Activated CD8-positive, alpha-beta memory T cell treated with anti-CD3 and anti-CD28 coated beads for 4 hours (primary cell): ENCODE measurements around the gene GOLIM4.
"Not testable (repeated sequence)": the region's sequence is repeated elsewhere in the genome, so short reads cannot be mapped to it uniquely, and the experiment has no call there.

Experiments used
- DNase-seq, 2 donors: peaks; one replicate each; pipeline ENCODE4 v3.0.0-alpha.2; 2020; ENCODE audit warnings: low read depth in 2 of 2

Gene GOLIM4

DNA sequence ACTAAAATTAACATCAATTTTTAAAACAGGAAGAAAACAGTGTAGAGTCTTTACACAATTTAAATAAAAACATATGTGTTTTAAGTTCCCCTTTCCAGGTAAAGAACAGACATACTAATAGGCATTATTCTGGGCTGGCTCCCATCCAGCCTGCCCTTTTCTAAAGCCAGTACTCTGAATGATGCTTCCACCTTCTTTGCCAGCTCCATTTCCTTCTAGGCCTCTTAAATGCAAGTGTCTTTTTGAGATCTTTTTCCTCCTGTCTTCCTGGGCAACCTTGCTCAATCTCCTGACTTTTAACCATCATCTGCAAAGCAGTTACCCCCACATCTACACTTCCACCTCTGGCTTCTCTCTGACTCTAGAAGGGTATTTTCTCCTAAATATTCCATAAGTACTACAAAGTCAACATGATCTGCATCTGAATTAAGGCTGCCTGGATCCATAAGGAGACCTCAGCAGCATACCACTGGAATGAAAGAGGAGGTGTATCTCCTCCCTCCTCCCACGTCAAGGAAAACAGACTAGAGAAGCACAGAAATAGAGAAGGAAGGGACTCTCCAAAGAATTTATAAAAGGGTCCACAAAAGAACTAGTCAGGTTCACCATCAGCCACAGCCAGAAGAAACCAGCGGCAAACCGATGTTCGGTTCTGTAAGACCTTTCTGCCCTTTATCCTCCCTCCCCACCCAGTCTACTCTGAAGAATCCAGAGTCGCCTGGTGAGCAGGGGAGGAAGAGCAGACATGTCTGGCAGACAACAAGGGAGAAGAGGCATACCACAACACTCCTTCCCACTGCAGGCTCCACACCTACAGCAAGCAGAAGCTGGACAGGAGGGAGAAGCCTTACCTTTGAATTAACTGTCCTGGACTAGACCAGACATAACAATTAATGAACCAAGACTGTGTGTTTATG lies 47.1 kb downstream of the GOLIM4 start:
- no peak for DNase-seq

DNA sequence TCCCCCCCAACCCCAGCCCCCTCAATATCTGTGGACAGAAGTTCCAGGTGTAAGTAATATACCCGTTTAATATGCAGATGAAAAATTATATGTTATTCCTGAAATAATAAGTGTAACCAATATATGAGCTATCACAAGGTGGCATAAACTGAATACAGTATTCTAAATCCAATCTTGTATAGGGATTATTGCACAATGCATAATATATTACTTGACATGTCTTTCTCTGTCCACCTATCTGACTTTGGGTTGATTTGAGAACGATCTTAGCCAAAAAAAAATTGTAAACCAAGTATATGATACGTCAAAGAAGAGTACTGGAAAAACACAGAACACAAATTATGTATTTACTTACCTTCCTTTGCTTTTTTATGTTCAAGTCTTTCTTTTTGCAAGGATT lies 47.8 kb downstream of the GOLIM4 start:
- no peak for DNase-seq

DNA sequence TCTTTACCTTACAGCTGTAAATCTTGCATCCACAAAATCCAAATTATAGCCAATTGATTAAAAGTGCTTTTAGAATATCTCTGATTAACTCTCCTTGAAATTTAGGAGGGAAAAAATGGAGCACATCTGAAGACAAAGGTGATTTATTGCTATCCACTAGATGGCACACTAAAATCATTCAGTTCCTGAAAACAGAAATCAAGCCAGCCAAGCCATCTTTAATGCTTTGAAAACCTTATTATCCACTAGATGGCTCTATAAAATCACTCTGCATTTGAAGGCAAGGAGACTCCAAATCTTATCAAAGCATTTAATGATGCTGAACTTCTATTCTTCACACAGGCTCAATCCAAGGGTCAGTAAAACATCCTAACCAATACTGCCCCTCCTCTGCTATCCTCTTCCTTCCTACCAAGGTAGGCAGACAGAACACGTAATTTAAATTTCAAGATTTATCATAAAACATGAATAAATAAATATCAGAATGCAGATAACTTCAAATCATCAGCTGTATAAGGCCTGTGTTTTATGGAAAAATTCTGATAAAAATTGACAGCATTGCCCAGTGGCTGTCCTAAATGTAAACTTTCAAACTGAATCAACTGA lies 48.4 kb downstream of the GOLIM4 start:
- DNase-seq: no peak

DNA sequence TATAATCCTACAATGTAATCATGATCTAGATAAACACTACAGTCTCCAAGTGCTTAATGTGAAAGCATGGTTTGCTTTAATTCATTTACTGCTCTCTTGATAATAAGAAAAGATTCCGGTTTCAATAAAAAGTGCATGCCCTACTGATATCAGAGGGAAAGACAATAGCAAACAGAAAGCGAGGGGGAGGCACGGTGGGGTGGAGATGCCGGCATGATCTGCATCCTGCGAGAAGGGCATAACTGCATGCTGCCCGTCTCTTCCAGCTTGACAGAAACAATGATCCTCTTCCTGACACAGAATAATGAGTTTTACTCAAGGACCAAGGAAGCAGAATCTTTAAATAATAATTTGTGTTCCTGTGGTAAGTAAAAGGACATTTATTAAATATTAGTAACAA lies 51.7 kb downstream of the GOLIM4 start:
- DNase-seq: no peak

DNA sequence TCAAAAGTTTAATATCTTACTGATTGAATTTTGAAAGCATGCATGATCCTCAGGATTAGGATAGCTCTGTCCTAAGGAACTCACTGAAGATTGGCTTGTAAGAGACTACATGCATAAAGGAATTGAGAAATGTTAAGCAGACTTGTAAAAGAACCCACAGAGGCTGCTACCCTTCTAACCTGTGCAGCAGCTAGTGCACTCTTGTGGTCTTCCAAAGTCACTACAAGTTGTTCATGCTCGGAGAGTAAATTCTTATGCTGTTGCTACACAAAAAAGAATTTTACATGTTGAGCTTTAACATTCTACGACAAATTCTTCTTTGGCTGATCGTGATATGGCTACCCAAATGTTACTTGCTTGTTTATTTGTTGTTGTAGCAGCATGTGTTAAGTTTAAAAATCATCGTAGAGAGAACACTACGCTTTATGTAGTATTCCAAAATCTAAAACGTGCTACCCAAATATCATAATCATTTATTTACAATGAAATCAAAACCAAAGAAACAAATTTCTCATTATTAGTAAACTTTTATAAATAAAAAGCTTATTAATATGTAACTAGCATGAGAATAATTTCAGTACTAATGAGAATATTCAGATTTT lies 55.0 kb downstream of the GOLIM4 start:
- DNase-seq: no peak

DNA sequence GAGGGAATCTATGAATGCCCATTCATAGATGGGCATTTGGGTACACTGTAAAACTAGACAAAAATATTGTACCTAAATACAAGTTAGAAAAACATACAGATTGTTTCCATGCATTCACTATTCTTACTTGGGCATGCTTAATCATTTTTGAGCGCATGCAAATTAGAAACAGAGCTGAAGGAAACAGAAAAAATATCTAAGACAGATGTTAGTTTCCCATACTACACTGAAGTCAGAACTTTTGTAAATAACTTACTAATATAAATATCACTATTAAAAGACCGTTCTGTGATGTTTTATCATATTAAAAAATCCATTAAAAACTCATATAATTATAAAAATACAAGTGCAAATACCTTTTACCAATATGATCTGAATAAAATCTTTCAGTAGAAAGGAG lies 58.7 kb downstream of the GOLIM4 start:
- no peak for DNase-seq

DNA sequence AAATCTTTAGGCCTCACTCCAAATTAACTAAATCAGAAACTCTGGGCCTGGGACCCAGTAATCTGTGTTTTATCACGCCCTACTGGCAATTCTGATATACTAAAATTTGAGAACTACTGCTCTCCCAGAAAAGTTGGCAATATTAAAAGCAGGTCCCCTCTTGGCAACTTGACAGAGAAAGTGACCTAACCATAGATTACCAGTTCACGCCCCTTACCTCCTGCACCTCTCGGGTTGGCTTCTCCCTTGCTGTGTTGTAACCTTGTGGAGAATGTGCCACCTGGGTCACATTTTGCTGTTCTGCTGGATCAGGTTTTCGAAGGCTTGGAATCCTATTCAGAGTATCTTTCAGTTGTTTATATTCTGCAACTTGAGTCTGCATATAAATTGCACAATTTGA lies 59.1 kb downstream of the GOLIM4 start:
- no peak for DNase-seq

DNA sequence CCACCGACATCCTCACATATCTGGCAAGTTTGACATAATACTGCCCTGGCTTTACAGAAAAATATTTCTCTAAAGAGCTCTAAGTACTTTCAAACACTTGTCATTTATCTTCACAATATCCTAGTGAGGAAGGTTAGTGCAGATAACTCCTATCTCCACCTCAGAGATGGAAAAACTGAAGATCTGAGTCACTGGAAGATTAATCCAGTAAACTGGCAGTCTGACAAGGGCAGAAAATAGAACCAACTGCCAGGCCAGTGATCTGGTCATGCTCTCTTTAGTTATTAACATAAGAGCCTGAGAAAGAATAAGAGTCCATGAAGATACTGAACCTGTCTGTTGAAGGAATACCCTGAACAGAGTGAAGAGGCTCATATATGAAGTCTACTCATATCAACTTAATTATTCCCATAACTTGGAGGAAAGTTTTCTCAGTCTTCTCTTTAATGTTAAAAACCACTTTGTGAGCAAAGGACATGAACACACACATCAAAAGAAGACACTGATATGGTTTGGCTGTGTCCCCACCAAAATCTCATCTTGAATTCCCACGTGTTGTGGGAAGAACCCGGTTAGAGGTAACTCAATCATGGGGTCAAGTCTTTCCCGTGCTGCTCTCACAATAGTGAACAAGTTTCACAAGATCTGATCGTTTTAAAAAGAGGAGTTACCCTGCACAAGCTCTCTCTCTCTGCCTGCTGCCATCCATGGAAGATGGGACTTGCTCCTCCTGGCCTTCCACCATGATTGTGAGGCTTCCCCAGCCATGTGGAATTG lies 61.4 kb downstream of the GOLIM4 start:
- no peak for DNase-seq

DNA sequence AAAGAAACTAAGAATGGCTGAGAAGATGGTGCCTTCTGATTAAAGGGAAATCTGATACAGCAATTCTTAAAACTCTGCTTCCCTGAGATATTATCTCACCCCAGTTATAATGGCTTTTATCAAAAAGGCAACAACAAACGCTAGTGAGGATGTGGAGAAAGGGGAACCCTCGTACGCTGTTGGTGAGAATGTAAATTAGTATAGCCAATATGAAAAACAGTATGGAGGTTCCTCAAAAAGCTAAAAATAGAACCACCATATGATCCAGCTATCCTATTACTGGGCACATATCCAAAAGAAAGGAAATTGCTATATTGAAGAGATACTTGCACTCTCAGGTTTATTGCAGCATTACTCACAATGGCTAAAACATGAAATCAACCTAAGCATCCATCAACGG lies 65.1 kb downstream of the GOLIM4 start:
- no peak for DNase-seq

DNA sequence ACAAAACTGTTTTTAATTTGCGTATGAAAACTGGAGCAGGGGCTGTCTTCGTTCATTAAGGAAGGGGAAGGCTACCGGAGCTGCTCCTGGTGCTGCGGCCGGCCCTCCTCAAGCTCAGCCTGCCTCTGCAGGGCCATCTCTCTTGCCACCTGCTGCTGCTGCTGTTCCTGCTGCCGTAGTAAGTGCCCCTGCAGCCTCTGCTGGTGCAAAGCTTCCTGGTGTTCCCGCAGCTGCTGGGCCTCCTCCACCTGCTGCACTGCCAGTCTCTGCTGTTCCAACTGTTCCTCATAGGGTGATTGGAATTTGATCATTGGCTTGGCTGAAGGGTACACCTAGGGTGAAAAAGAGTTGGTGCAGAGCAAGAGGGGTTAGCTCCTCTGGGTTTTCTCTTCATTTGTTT lies 66.0 kb downstream of the GOLIM4 start:
- no peak for DNase-seq

DNA sequence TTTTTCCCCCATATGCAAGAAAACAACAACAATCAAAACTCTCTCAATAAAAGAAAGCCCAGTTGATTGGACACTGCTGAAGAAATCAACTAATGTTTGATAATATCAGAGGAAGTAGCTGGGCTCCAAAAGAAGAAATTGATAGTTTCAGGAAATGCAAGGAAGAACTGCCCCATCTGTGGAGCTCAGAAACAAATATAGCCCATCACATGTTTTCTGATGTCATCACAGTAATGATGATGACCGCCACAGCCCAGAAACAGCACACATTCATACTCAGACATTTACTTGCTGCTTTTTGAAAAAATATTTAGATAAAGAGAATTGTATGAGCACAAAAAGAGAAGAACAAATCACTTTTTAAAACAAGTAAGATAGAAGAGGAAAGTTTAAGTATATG lies 67.6 kb downstream of the GOLIM4 start:
- no peak for DNase-seq

DNA sequence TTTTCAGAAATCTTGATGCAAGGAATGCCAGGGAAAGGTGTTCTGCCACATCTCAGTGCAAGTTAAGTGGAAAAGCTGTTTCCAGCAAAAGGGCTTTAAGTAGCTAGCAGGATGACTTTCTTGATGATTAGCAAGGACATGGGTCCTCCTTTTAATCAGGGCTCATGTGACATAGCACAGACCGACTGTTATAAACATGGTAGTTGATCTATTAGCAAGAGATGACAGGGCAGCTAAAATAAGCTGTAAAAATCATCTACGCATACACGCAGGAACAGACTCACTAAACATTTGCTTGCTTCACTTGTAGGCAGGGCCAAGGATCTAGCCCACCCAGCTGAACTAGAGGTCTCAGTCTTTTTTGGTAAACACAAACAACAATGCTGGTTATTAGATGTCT lies 69.0 kb downstream of the GOLIM4 start:
- no peak for DNase-seq

DNA sequence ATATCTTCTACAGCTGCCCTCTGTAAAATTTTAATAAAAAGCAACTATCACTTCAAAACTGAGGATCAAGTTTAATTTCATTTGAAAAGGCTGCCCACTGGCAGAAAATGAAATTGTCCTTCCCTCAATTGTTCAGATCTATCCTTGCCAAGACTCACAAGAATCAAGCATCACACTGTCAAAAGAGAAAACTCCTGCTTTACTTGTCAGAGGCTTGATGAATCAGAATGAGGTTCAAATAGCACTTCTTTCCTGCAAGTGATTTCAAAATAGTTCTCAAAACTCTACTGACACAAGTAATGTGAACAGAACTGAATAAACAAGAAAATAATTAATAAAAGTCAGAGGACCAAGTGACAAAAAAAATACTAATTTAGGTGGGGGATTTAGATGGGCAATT lies 70.6 kb downstream of the GOLIM4 start:
- no peak for DNase-seq

DNA sequence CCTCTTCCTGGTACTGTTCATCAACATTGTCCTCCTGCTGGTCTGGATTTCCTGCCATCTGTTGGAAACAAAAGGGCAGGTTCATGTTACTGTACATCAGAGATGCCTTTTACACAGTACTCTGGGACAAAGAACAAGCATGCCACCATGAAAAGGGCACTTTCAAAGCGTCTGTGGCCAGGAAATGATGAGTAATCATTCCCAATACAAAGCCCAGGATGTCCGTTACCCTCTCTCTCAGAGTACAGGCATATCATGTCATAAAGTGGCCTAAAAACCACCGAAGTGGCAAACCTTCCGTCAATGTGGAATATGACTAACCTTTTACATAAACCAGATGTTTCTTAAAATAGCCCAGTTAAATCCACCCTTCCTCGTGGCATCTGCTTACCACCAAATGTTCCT lies 71.2 kb downstream of the GOLIM4 start:
- no peak for DNase-seq

DNA sequence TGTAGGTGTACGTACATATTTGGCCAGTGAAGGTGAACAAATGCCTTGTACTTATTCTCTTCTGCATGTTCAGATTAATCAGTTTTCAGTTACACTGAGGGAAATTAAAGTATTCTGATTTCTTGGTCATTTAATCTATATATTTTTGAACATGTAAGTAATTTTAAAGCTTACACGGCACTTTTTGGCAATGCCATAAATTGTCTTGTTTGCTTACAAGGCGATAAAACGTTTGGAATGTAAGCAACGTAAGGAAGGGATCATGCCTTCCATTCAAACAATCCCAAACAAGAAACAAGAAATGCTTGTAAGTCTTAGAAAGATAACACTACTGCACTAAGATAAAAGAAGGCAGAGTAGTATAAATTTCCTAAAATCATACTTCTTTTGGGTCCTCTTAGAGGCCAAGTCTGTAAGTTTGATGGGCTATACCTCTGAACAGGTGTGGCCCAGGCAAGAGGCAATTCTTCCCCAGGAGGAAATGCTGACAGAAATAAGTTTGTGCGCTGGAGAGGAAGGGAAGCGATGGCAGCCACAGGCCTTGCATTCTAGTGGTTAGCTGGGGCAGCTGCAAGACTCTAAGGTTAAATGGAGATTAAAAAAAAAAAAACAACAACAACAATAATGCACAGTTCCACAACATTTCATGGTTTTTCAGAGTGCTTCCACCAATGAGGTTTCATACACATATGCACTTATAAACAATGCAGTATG lies 73.8 kb downstream of the GOLIM4 start:
- no peak for DNase-seq

DNA sequence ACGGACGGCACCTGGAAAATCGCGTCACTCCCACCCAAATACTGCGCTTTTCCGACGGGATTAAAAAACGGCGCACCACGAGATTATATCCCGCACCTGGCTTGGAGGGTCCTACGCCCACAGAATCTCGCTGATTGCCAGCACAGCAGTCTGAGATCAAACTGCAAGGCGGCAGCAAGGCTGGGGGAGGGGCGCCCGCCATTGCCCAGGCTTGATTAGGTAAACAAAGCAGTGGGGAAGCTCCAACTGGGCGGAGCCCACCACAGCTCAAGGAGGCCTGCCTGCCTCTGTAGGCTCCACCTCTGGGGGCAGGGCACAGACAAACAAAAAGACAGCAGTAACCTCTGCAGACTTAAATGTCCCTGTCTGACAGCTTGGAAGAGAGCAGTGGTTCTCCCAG lies 84.4 kb downstream of the GOLIM4 start:
- DNase-seq: not testable (repeated sequence)

DNA sequence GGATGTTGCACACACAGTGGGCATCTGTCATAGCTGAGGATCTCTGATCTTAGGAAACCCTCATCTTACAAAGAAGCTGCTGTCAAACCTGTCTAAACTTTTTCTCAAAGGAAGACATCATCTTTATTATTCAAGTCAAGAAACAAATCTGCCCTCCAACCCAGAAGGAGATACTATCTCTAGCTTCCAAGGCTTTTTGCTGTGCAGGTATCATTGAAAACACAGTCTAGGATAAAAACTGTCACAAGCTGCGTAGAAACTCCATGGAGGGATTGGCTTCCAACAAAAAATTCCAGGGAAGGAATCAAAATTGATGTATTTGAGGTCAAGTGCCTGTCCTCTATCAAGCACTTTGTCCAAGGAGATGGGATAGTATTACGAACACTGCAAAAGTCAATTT lies 89.1 kb downstream of the GOLIM4 start:
- DNase-seq: no peak

DNA sequence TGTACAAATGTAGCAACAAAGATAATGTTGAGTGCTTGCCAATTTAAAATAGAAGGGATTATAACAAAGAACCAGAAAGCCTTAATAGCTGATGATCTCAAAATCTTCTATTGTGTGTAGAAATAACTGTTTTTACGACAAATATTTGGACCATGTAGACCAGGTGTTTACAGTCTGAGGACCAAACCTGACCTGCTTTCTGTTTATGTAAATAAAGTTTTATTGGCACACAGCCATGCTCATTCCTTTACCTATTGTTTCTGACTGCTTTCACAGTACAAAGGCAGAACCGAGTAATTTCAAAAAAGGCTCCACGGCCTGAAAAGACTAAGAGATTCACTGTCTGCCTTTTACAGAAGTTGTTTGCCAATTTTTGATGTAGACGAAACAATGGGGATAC lies 91.8 kb downstream of the GOLIM4 start:
- no peak for DNase-seq

DNA sequence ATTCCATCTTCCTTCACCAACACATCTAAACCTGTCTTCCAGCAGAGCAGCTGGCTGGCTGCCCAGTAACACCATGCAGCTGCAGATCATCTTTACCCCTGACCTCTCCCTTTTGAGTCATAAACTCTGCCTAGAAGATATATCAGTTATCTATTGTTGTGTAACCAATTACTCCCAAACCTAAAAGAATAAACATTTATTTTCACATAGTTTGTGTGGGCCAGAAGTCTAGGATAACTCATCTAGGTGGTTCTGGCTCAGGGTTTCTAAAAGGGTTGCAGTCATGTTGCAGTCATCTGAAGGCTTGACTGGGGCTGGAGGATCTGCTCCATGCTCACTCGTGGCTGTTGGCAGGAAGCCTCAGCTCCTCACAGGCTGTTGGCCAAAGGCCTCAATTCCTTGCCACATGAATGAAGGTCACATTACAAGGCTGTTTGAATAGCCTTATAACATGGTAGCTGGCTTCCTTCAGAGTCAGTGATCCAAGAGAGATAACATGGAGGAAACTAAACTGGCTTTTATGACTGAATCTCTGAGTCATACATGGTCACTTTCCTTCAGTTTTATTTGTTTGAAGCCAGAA lies 92.8 kb downstream of the GOLIM4 start:
- DNase-seq: no peak

DNA sequence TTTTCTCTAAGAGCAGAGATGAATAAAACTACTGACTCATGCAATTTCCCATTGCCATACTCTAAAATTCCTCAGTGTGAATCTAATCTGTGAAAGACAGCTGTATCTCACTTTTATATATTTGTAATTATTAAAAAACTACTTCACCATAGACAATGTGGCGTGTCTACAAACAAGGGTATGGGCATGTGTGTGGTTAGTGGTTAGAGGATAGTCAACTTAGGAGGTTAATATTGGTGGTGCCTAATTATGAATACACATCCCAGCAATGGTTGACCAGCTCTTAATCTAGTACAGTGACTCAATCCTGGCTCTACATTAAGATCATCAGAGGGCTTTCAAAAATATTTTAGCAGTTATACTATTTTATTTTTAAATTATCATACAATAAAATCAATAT lies 94.5 kb downstream of the GOLIM4 start:
- no peak for DNase-seq

DNA sequence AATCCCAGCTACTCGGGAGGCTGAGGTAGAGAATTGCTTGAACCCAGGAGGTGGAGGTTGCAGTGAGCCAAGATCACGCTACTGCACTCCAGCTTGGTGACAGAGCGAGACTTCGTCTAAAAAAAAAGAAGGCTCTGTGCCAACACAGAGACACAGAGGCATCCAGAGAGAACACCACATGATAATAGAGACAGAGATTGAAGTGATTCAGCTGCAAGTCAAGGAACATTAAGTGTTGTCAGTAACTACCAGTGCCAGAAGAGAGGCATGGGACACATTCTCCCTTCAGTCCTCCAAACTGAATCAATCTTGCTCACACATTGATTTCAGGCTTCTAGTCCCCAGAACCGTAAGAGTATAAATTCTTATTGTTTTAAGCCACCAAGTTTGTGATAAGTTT lies 97.5 kb downstream of the GOLIM4 start:
- DNase-seq: no peak
